ENCODE measurements around the gene NSD1. TPM values are rescaled to one million over a fixed set of nuclear protein-coding genes. Genes with fewer than 3 reads are reported as not detected.

NSD1 gene
- total RNA-seq, 4 donors from 2014 or later, result 24.0 to 39.5 (median 32.2) TPM

GRCh38 chr5:177117441-177118045, 16.0 kb upstream of the NSD1 start:
- intact Hi-C loops (cut with DNase I), result no loop called here
- no peaks in the 10 kb centered on the region for H3K9me3 ChIP-seq
- TF ChIP-seq POLR2A (IDR thresholded peaks at IDR 0.05) (no peak), CTCF (IDR thresholded peaks at IDR 0.05) (no peak)

GRCh38 chr5:177122566-177122965, 11.0 kb upstream of the NSD1 start:
- 91 to 93% methylated on average over 5 of the region's 5 CpGs for WGBS, 2 donors
- intact Hi-C loops (cut with DNase I), result no loop called here
- Histone ChIP-seq H3K27ac (no peak overlapping the region), H3K4me1 (no peaks in the 10 kb centered on the region), H3K36me3 (no peaks in the 10 kb centered on the region), H3K27me3 (no peaks in the 10 kb centered on the region), H3K9me3 (no peaks in the 10 kb centered on the region), H3K4me3 (no peak overlapping the region)
- TF ChIP-seq CTCF (IDR thresholded peaks at IDR 0.05) (no peak), POLR2A (IDR thresholded peaks at IDR 0.05) (no peak)
- no peak for DNase-seq

More at GRCh38 chr5:177117441-177118045, 16.0 kb upstream of the NSD1 start:
- no peaks in the 10 kb centered on the region for H3K27me3 ChIP-seq
- H3K4me3 ChIP-seq, result no peak overlapping the region
- no peaks in the 10 kb centered on the region for H3K36me3 ChIP-seq
- H3K4me1 ChIP-seq, result peaks cover 0 to 32% (median 14%) of the 10 kb centered on the region in 3 donors
- no peak for DNase-seq
- WGBS, 2 donors, result 96 to 97% methylated on average over 23 to 26 of the region's 30 CpGs
- peak overlapping the region in 2 of 4 donors; percentile 39 to 80 for H3K27ac ChIP-seq

- no peaks in the 10 kb centered on the region for H3K27me3 ChIP-seq
- H3K4me3 ChIP-seq, result no peak overlapping the region
- H3K4me1 ChIP-seq, result peaks cover 0 to 4% (median 0%) of the 10 kb centered on the region in 3 donors
- WGBS, 2 donors, result 74 to 77% methylated on average over 15 of the region's 15 CpGs
- H3K27ac ChIP-seq, result no peak overlapping the region
- no peaks in the 10 kb centered on the region for H3K9me3 ChIP-seq
- DNase-seq, result no peak
- intact Hi-C loops (cut with DNase I), result no loop called here
- no peaks in the 10 kb centered on the region for H3K36me3 ChIP-seq
- TF ChIP-seq POLR2A (IDR thresholded peaks at IDR 0.05), result no peak
- no peak for TF ChIP-seq CTCF (IDR thresholded peaks at IDR 0.05)
Observed at GRCh38 chr5:177123789-177124485, 9.6 kb upstream of the NSD1 start.

GRCh38 chr5:177124486-177124991, 9.0 kb upstream of the NSD1 start:
- intact Hi-C loops (cut with DNase I), result no loop called here
- peaks cover 0 to 4% (median 0%) of the 10 kb centered on the region in 3 donors for H3K4me1 ChIP-seq
- DNase-seq, result no peak
- H3K36me3 ChIP-seq, result no peaks in the 10 kb centered on the region
- H3K27me3 ChIP-seq, result no peaks in the 10 kb centered on the region
- H3K27ac ChIP-seq, result no peak overlapping the region
- 87 to 88% methylated on average over 4 of the region's 4 CpGs for WGBS, 2 donors
- no peak overlapping the region for H3K4me3 ChIP-seq
- TF ChIP-seq CTCF (IDR thresholded peaks at IDR 0.05) (no peak), POLR2A (IDR thresholded peaks at IDR 0.05) (no peak)
- H3K9me3 ChIP-seq, result no peaks in the 10 kb centered on the region

- intact Hi-C loops (cut with DNase I), result no loop called here
Observed at GRCh38 chr5:177126771-177127170, 6.8 kb upstream of the NSD1 start.

More at GRCh38 chr5:177126771-177127170, 6.8 kb upstream of the NSD1 start:
- TF ChIP-seq POLR2A (IDR thresholded peaks at IDR 0.05) (no peak), CTCF (IDR thresholded peaks at IDR 0.05) (no peak)
- Histone ChIP-seq H3K36me3 (no peaks in the 10 kb centered on the region), H3K27me3 (no peaks in the 10 kb centered on the region), H3K9me3 (no peaks in the 10 kb centered on the region), H3K4me3 (no peak overlapping the region), H3K27ac (no peak overlapping the region), H3K4me1 (peaks cover 0 to 7% (median 4%) of the 10 kb centered on the region in 3 donors)
- WGBS, 2 donors, result 67 to 71% methylated on average over 1 of the region's 1 CpG
- DNase-seq, result no peak

Measured in esophagus squamous epithelium (tissue), 5 donors.